Nephron (organoid): ENCODE measurements around the gene NKAPD1.
"Not testable (repeated sequence)": the region's sequence is repeated elsewhere in the genome, so short reads cannot be mapped to it uniquely, and the experiment has no call there.

Experiments used
- H3K27ac Mint-ChIP-seq, 3 experiments: 2 replicates each; pipeline ENCODE4 v1.8.0; 2020; ENCODE audit warnings: mixed read lengths in 3 of 3, mild to moderate bottlenecking in 2 of 3, moderate library complexity in 1 of 3
- H3K27me3 Mint-ChIP-seq: 2 replicates; pipeline ENCODE4 v1.8.0; 2021; ENCODE audit warnings: low read depth, mild to moderate bottlenecking, moderate library complexity, mixed read lengths
- H3K36me3 Mint-ChIP-seq: 2 replicates; pipeline ENCODE4 v1.8.0; 2020; ENCODE audit warnings: low read depth, mixed read lengths
- H3K4me1 Mint-ChIP-seq: 2 replicates; pipeline ENCODE4 v1.8.0; 2020; ENCODE audit warnings: mixed read lengths
- H3K4me3 Mint-ChIP-seq, 3 experiments: 2 replicates each; pipeline ENCODE4 v1.8.0; 2020; ENCODE audit warnings: mild to moderate bottlenecking in 3 of 3, mixed read lengths in 3 of 3, moderate library complexity in 2 of 3
- H3K9me3 Mint-ChIP-seq: 2 replicates; pipeline ENCODE4 v1.8.0; 2020; ENCODE audit warnings: mixed read lengths
- CTCF ChIP-seq, 3 experiments: fragments of 200-600 bp; sonication (generic); IDR thresholded peaks; one replicate each; pipeline ENCODE4 v1.5.0; 2021; ENCODE audit warnings: antibody characterized with exemption in 3 of 3; ENCODE audit not compliant: unreplicated experiment in 3 of 3

NKAPD1 gene

GRCh38 chr11:112073941-112074811 is at the start of gene NKAPD1, which contains the start of gene PIH1D2:
Gene NKAPD1 (plus strand): TSS chr11:112074299. CDS start chr11:112075575, 1,276 bp downstream.
Gene PIH1D2 (minus strand): TSS chr11:112074017. CDS start chr11:112073174, 843 bp downstream.
- Mint-ChIP-seq H3K4me3 (peak within 1 kb of the TSS; percentile 88 to 89 (median 89)), H3K36me3 (peaks cover 22% of the 10 kb centered on the region), H3K27me3 (no peaks in the 10 kb centered on the region), H3K4me1 (peaks cover 17% of the 10 kb centered on the region), H3K9me3 (no peaks in the 10 kb centered on the region), H3K27ac (peak within 1 kb of the TSS; percentile 91 to 97 (median 92))
- no peak for TF ChIP-seq CTCF (IDR thresholded peaks at IDR 0.05; ENCODE audit: unreplicated experiment in 3 of 3)

GRCh38 chr11:112024773-112025678 is 49.1 kb upstream of the NKAPD1 start, which contains the start of gene DLAT:
Gene DLAT (plus strand): TSS chr11:112025408. CDS start chr11:112025473, 65 bp downstream.
- TF ChIP-seq CTCF (IDR thresholded peaks at IDR 0.05; ENCODE audit: unreplicated experiment in 3 of 3) = no peak
- peak within 1 kb of the TSS; percentile 99 to 100 (median 99) for H3K4me3 Mint-ChIP-seq
- H3K4me1 Mint-ChIP-seq = peaks cover 18% of the 10 kb centered on the region
- no peaks in the 10 kb centered on the region for H3K27me3 Mint-ChIP-seq
- peaks cover 36% of the 10 kb centered on the region for H3K36me3 Mint-ChIP-seq
- H3K27ac Mint-ChIP-seq = peak within 1 kb of the TSS; percentile 96 to 100 (median 99)
- H3K9me3 Mint-ChIP-seq = no peaks in the 10 kb centered on the region

GRCh38 chr11:112025707-112026106 is 48.4 kb upstream of the NKAPD1 start:
- Mint-ChIP-seq H3K27me3 (no peaks in the 10 kb centered on the region), H3K36me3 (peaks cover 37% of the 10 kb centered on the region), H3K27ac (peak overlapping the region; percentile 96 to 100 (median 99)), H3K4me1 (peaks cover 18% of the 10 kb centered on the region), H3K9me3 (no peaks in the 10 kb centered on the region), H3K4me3 (peak overlapping the region; percentile 99 to 100 (median 99))
- no peak for TF ChIP-seq CTCF (IDR thresholded peaks at IDR 0.05; ENCODE audit: unreplicated experiment in 3 of 3)

GRCh38 chr11:112026784-112027410 is 47.2 kb upstream of the NKAPD1 start:
- peak overlapping the region in 1 of 3 experiments; percentile 19 for H3K4me3 Mint-ChIP-seq
- H3K27me3 Mint-ChIP-seq, H3K9me3 Mint-ChIP-seq, H3K27ac Mint-ChIP-seq: not testable (repeated sequence)
- peaks cover 18% of the 10 kb centered on the region for H3K4me1 Mint-ChIP-seq
- H3K36me3 Mint-ChIP-seq = peaks cover 41% of the 10 kb centered on the region

GRCh38 chr11:112029460-112029859 is 44.6 kb upstream of the NKAPD1 start:
- H3K4me1 Mint-ChIP-seq = peaks cover 7% of the 10 kb centered on the region
- no peak overlapping the region for H3K27ac Mint-ChIP-seq
- no peaks in the 10 kb centered on the region for H3K27me3 Mint-ChIP-seq
- peaks cover 59% of the 10 kb centered on the region for H3K36me3 Mint-ChIP-seq
- H3K9me3 Mint-ChIP-seq = no peaks in the 10 kb centered on the region
- H3K4me3 Mint-ChIP-seq = peak overlapping the region in 2 of 3 experiments; percentile 33 to 77
- no peak for TF ChIP-seq CTCF (IDR thresholded peaks at IDR 0.05; ENCODE audit: unreplicated experiment in 3 of 3)
